DMS153 (cell line): ENCODE data around the gene ZNF654.
A peak's percentile ranks its signal among the peaks of the same experiment; 100 is the strongest.
"Not testable (repeated sequence)": the region's sequence is repeated elsewhere in the genome, so short reads cannot be mapped to it uniquely, and the experiment has no call there.

ENCODE experiments used
- DNase-seq: peaks from one replicate; lab custom pipeline; 2025; lab: John Stamatoyannopoulos, UW

The ZNF654 gene

DNA sequence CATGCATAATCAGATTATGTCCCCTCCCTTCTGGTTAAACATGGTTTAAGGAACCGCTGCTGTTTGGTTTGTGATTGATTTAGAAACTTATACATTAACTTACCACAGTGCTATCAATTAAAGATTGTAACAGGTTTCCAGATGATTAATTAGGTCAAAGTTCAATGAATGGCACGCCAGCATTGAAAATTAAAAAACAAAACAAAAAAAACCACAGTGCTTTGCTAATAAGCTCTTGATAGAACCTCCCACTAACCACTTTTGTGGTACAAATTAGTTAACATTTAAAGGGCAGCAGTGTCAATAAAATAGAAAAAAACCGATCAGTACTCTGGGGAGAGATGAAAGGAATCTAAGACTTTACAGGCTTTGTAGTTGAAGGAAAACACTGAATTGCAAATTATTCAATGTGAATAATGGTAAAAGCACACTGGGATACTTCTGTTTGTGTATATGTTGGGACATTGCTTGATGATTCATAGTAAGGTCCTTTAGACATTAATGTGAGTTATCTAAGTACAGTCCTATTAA, 83.1 kb downstream of the ZNF654 start:
- no peak for DNase-seq

DNA sequence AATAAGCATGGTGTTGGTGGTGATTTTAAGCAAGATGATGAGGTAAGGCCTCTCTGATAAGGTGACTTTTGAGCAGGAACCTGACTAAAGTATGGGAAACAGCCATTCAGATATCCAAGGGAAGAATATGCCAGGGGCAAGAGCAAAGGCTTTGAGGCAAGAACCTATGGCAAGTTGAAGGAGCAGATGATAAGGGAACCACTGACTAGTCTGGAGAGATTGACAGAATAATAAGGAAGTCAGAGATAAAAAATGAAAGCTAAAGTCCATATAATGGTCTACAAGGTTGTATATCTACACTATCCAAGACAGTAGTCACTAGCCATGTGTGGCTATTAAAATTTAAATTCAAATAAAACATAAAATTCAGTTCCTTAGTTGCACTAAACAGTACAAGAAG, 88.2 kb downstream of the ZNF654 start:
- DNase-seq: no peak

DNA sequence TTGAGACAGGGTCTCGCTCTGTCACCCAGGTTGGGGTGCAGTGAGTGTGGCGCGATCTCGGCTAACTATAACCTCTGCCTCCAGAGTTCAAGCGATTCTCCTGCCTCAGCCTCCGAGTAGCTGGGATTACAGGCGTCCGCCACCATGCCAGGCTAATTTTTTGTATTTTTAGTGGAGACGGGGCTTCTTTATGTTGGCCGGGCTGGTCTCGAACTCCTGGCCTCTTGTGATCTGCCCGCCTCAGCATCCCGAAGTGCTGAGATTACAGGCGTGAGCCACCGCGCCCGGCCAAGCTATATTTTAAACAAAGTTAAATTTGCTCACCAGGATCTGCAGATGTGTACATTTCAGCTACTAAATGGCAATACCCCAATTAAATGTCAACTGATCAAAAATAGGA, 89.6 kb downstream of the ZNF654 start:
- DNase-seq: no peak

DNA sequence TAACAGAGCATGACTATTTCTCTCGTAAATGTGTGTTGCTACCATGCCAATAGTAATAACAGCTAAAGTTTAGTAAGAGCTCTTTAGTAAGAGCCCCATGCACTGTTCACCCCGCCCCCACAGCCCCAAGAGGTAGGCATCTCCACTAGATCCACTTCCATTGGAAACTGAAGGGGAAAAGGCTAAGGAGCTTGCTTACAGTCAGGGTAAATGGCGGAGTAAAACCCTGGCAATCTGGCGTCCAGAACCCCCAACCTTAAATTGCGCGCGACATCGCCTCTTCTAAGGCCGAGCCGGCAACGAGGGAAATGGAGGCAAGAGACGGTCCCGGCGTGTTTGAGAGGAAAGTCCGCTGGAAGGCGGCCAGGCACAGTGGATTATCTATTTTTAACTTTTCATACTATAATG, 90.0 kb downstream of the ZNF654 start:
- DNase-seq: no peak

DNA sequence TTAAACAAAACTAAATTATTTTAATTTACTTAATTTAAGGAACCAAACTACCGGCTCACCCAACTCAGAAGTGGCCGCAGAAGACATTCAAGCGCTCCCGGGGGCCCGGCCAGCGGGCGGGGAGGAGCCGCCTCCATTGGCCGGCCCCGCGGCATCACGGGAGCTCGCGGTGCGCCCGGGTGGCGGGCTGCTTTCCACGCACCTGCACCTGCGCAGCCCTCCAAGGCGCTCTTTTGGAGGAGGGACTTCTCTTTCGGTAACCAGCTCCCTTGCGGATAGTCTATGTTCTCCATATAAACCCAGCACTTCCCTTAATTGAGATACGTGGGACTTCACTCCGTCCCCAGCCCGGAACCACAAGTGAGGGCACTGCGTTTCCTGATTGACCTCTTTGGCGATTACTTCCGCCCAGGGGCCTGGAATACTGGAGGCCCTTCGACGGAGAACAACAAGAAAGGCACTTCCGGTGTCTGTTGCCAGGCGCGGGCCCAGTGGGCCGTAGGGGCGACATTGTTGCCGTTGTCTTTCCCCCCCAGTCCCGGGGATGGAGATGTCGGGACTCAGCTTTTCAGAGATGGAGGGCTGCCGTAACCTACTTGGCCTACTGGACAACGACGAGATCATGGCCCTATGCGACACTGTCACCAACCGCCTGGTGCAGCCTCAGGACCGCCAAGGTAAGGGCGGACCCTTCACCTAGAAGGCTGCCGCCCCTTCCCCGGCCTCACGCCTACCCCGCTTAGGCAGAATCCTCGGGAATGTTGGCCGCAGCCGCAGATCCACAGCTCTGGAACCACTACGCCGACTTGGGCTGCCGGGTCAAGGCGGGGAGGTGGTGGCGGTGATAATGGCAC, 90.7 kb downstream of the ZNF654 start, which contains the start of gene C3orf38:
TSS of gene C3orf38 (plus strand) at position 451 of the 854 bp plus-strand sequence. CDS start at position 545, 94 bp downstream.
- DNase-seq: peak; percentile 78

DNA sequence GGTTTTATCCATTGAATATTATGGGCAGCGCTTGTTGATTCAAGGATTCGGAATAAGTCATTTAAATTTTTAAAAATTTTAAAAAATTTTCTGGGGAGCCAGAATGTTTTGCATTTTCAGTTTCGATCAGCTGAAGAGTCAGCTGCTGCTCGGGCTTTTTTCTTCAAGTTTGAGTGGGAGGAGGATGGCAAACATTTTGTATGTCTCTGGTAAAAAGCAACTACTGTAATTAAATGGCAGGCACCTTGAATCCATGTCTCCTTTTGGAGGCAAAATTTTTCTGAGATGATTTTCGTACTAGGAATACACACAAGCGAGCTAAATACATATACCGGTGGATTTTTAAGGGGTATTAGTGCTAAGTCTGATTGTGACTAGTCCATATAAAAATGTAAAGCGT, 91.3 kb downstream of the ZNF654 start:
- no peak for DNase-seq

DNA sequence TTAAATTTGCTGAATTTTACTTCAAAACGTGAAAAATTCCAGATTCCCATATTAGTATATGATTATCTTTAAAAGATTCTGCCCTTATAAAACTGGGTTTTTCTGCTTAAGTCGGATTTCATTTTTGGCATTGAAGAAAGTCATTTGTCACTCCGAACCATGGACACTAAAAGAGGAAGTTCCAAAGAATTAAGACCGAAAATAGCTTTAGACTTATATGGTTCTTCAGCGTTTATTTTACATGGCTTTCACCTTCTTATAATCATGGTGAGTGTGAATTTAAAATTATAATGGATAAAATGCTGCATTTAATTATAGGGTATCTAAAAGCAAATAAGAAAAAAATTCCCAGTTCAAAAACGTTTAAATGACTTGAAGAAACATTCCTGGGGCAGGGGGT, 91.8 kb downstream of the ZNF654 start:
- no peak for DNase-seq

DNA sequence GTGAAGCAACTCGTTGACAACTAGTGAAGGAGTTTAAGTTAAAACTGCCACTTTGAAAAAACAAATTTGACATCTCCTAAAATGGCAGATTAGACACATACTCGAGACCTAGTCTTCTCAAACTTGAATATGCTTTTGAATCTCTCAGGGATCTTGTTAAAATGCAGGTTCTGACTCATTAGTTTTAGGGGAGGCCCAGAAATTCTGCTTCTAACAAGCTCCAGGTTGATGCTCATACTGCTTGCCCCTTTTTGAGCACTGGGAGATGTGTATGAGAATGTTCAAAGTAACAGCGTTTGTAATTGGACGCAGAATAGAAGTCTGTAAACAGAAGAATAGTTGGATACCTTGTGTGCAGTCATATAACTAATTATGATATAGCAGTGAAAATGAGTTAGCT, 92.3 kb downstream of the ZNF654 start:
- DNase-seq: no peak

DNA sequence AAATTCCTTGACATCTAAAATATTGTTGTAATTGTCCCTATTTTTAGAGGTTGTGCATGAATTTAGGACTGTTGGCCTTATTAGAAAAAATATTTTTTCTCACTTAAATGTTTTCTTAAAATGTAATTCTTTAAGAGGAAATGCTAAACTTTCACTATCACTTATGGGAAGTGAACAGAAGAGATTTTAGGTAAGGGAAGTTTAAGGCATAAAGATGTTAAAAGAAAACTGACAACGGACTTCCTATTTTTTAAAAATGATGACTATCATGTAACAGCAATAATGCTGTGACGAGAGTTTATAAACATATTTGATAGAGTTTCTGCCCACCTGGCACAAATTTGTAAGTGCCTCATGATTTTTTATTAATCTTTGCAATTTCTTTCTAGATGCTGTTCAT, 93.8 kb downstream of the ZNF654 start:
- DNase-seq: no peak

DNA sequence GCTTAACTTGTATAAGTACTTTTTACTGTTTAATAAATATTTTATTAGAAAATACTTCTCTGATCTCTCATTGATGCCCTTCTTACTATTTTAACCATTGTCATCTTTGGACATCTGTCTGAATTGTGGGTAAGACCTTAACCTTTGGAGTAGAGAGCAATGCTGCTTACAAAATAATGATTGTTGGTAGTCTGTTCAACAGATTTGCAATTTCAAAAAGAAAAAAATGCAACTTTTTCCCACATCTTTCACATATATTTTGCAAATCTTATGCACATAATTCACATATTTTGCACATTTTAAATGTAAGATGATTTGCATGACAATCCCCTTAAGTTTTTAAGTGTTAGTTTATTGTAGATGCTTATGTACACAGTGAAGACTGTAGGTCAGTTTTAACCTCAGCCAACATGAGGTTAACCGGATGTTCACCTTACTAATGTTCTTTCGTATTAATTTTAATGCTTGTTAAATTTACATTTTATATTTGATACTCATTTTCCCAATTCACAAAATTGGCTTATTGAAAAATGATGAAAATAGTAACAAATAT, 107.4 kb downstream of the ZNF654 start:
- DNase-seq: no peak

DNA sequence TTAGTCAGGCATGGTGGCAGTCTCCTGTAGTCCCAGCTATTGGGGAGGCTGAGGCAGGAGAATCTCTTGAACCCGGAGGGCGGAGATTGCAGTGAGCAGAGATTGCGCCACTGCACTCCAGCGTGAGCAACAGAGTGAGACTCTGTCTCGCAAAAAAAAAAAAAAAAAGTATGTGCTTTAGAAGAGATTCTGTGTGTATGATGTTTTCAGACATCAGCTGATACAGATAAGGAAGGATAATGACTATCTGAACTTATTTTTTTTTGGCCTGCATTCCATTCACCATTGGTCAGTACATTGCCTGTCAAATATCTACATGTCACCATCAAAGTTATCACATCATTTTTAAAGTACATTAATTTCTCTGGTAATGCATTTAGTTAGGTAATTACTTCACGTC, 108.1 kb downstream of the ZNF654 start:
- DNase-seq: no peak

DNA sequence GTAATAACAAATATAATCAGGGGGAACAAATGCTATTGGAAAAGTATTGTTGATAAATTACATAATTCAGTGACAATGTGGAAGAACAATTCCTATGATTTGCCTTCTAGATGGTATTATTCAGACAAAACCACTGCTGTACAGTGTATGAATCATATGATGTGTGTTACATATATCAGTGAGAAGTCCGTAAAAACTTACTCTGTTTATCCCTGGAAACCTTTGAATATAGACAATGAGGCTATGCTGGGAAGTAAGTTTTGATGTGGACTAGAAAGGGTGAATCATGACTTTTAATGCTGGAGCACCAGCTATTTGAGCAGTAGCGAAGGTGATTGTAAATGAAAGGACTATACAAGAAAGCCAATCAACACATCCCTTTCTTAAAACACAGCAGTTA, 108.6 kb downstream of the ZNF654 start:
- no peak for DNase-seq

DNA sequence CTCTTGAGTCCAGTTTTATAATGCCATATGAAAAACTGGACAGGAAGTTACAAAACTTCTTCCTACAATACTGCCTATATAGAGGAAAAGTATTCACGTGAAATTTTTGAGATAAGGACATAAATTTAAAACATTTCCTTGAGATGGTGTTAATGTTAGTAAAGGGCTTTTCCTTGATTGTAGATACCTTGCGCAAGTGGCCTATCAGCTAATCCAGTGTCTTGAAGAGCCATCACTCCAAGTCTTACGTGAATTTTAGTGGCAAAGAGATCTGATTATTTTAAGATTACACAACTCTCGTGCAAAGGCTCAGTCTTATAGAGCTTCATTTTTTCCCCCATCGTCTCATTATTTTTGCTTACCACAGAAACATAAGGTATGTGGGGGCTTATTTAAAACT, 109.1 kb downstream of the ZNF654 start:
- DNase-seq: no peak

DNA sequence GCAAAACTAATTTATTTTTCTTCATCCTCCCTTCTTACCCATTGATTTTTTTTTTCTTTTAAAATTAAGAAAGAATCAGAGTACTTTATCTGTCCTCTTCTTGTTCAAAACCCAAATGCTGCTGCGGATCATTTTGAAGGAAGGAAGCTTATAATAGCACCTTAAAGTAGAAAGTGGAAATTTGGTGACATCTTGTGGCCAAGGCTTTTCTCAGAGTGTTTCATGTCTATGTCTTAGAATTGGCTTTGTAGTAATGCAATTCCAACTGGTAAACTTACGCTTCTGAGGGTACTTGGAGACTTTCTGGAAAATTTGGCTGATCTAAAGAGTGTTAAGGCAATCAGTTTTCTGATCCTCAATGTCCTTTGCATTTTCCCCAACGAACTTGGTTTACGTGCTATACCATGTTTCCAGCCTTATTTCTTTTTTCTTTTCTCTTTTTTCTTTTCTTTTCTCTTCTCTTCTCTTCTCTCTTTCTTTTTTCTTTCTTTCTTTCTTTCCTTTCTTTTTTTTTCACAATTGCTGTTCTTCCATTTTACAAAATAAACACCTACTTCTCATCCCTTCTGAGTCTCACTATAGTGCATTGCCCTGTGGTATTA, 121.4 kb downstream of the ZNF654 start:
- no peak for DNase-seq

DNA sequence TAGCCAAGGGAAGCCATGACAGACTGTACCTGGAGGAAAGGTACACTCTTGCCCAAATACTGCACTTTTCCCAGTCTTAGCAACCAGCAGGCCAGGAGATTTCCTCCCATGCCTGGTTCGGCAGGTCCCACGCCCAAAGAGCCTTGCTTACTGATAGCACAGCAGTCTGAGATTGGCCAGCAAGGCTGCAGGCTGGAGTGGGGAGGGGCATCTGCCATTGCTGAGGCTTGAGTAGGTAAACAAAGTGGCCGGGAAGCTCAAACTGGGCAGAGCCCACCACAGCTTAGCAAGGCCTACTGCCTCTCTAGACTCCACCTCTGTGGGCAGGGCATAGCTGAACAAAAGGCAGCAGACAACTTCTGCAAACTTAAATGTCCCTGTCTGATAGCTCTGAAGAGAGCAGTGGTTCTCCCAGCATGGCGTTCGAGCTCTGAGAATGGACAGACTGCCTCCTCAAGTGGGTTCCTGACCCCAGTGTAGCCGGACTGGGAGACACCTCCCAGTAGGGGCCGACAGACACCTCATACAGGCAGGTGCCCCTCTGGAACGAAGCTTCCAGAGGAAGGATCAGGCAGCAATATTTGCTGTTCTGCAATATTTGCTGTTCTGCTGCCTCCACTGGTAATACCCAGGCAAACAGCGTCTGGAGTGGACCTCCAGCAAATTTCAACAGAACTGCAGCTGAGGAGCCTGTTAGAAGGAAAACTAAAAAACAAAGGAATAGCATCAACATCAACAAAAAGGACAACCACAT, 123.3 kb downstream of the ZNF654 start:
- DNase-seq: not testable (repeated sequence)

DNA sequence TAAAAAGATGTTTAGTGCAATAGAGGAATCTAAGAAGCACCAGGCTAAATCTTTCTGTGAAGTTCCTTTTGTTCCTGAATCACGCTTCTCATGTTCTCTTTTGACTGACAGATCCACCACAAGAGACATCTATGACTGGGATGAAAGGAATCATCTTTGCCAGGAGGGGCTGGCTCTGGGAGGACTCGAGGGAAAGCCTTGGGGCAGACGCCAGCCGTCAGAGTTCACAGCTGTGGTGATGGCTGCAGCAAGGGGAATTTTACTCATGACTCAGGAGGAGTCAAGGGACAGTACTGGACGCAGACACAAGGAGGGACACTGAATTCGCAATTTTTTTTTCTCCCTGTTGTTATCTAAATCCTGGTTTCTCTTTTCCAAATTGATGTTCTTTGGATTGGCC, 129.4 kb downstream of the ZNF654 start:
- no peak for DNase-seq

DNA sequence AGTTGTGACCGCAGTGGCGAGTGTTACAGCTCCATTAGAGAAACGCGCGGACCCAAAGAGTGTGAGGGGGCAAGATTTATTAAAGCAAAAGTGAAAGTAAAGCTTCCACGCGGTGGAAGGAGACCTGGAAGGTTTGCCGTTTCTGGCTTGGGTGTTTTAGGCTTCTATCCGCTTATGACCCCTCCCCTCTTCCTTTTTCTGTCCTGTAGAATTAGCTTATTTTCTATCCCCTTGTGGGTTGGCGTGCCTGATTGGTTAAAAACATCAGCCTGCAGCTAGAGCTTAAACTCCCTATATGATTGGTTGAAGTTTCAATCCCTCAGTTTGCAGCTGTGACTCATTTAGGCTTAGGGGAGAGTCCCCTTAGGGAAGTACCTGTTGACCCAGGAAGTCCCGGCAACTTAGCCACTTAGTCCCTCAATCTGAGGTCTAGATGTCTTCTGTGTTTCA, 130.3 kb downstream of the ZNF654 start:
- no peak for DNase-seq

DNA sequence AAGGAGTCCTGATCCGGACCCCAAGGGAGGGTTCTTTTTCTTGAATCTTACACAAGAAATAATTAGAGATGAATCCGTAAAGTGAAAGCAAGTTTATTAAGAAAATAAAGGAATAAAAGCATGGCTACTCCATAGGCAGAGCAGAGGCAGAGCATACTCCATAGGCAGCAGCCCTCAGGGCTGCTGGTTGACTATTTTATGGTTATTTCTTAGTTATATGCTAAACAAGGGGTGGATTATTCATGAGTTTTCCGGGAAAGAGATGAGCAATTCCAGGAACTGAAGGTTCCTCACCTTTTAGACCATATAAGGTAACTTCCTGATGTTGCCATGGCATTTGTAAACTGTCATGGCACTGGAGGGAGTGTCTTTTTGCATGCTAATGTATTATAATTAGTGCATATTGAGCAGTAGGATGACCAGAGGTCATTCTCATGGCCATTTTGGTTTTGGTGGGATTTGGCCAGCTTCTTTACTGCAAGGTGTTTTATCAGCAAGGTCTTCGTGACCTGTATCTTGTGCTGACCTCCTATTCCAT, 132.9 kb downstream of the ZNF654 start:
- DNase-seq: no peak

DNA sequence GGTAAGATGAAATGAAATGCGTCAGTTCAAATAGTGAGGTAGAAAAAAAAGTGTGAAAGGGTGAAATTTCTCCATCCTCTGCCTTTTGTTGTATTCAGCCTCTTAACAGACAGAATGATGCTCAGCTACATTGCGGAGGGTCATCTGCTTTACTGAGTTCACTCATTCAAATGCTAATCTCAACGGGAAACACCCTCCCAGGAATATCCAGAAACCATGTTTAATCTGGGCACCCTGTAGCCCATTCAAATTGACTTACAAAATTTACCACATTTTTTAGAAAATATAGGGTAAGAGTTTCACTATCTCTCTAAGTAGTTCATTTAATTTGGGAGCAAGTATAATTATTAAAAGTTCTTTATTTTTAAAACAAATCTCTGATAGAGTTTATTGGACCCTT, 133.6 kb downstream of the ZNF654 start:
- DNase-seq: no peak
